GM18951 (cell line): Measurements from ENCODE around the gene BTBD17.

Experiments
- POLR2A ChIP-seq: IDR thresholded peaks from 4 replicates; pipeline ENCODE4 v1.6.1; 2011; ENCODE audit warnings: mild to moderate bottlenecking; ENCODE audit not compliant: insufficient read length, insufficient read depth; ENCODE audit errors: extremely low read depth
- in situ Hi-C: fragments of 300-500 bp; cut with MboI; formaldehyde crosslinking; loops from one replicate; pipeline ENCODE4 v1.12.0; 2022; ENCODE audit warnings: low sequenced_read_pairs, mixed read lengths, inconsistent platforms; ENCODE audit not compliant: unreplicated experiment

Gene BTBD17

GRCh38 chr17:74345433-74346241, 16.0 kb downstream of the BTBD17 start:
- no peak for TF ChIP-seq POLR2A
- in situ Hi-C loops: no loop called here

DNA sequence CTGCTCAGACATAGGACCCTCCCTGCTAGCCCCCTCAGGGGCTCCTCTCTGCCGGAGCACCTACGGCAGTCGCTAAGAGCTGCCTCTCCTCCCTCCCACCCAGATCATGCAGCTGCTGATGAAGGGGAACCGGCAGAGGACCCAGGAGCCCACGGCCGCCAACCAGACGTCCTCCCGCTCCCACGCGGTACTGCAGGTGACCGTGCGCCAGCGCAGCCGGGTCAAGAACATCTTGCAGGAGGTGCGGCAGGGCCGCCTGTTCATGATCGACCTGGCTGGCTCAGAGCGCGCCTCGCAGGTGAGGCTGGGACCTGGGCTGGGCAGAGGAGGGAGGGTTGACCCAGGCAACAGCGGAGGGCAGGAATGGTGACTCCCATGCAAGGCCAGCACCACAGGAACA, 17.0 kb downstream of the BTBD17 start:
- in situ Hi-C loops: no loop called here
- no peak for TF ChIP-seq POLR2A

DNA sequence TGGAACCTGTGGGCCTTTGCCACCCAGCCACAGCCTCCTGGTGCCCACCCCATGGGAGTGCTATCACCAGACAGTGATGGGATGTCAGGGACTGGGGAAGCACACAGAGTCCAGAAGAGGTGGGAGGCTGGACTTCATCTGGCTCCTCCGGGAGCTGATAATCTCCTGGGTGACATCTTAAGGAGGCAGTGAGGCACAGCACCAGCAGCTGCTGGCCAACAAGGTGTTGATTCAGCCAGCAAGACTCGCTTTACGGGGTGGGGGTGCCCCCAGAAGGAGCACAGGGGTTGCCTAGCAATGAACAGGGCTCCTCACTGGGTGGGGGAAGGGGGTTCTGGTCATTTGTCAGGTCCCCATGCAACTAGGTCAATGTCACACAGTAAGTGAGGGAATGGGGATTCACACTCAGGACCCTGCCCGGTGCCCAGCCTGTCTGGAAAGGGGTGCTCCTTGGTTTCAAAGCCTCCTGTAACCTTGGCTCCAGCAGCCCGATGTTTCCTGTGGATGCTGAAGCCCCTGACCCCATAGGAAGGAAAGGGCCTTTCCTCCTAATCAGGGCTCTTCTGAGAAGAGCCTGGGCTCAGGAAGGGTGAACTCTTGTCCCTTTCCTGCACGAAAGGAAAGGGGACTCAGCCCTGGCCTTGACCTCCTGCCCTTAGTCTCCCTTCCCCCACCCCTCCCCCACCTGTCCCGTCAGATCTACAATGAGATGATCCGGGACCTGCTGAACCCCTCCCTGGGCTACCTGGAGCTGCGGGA, 18.0 kb downstream of the BTBD17 start:
- in situ Hi-C loops: no loop called here
- TF ChIP-seq POLR2A: no peak

DNA sequence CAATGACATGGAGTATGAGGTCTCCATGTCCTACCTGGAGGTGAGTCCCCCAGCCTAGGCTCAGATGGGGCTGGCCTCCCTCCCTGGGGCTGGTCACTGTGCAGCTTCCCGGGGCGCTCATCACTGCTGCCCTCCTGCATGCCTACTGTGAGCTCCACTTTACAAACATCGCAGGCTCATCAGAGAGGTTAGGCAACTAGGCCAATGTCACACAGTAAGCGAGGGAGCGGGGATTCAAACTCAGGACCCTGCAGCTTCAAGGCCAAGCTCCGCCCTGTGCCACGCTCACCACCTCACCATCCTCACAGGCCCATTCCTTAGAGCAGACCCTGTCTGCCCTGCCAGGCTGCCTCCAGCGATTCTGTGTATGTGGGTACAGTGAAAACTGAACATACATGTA, 18.5 kb downstream of the BTBD17 start:
- in situ Hi-C loops: no loop called here
- TF ChIP-seq POLR2A: no peak

DNA sequence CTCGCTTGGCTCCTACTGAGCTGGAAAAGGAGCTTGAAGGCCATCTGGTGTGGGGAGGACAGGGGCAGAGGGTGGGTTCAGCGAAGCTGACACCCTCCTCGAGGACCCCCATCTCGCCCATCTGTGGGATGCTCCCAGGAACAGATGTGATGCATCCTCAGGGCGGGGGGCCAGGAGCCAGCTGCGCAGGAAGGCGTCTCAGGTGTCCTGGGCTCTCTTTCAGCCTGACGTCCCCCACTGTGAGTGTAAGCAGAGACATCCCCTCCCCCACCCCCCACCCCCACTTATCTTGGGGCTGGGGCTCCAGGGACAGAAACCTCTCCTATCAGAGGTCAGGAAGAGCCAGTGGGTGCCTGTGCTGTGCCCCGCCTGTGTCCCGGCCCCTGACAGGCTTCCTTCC, 19.4 kb downstream of the BTBD17 start:
- TF ChIP-seq POLR2A: no peak
- in situ Hi-C loops: no loop called here

- TF ChIP-seq POLR2A: no peak
- in situ Hi-C loops: no loop called here
Observed at GRCh38 chr17:74340470-74341023, 21.1 kb downstream of the BTBD17 start.

DNA sequence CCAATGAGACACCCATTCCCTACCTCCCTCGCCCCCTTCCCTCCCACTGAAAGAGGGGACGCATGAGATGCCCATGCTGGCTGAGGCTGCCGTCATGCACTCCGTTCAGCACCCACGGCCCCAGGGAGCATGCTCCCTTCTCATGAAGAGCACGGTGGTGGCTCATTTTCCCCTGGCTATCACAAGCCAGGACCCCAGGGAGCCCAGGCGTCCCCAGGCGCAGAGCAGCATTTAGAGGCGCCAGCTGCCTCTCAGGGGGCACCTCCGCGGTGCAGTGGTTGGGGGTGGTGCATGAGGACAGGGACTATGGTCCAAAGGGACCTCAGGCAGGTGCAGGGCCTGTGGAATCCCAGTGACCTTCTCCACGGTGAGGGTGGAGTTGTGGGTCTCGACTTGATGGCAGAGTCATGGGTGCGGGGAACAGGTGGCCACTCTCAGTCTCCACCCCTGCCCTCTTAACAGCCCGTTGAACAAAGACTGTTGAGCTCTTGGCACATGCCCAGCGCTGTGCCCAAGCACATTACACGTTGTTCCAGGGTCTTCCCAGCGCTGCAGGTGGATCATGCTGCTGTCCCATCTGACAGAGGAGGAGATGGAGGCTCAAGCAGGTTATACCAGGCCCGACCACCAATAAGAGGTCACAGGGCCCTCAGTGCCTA, 22.0 kb downstream of the BTBD17 start:
- no peak for TF ChIP-seq POLR2A
- in situ Hi-C loops: no loop called here

- in situ Hi-C loops: no loop called here
- no peak for TF ChIP-seq POLR2A
Observed at GRCh38 chr17:74337834-74338500, 23.7 kb downstream of the BTBD17 start.

DNA sequence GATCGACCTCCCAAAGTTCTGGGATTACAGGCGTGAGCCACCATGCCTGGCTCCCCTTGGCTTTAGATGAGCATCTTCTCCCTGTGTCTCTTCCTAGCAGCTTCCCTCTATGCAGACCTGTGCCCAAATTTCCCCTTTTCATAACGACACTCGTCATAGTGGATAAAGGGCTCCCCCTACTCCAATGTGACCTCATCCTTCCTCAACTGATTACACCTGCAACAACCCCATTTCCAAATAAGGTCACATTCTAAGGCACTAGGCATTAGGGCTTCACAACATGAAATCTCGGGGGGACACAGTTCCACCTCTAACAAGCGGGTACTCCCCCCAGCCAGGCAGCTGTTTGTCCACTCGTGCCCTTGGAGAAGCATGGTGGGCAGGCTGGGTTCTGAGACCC, 25.4 kb downstream of the BTBD17 start:
- no peak for TF ChIP-seq POLR2A
- in situ Hi-C loops: no loop called here

- in situ Hi-C loops: no loop called here
Observed at GRCh38 chr17:74335529-74336062, 26.1 kb downstream of the BTBD17 start.

DNA sequence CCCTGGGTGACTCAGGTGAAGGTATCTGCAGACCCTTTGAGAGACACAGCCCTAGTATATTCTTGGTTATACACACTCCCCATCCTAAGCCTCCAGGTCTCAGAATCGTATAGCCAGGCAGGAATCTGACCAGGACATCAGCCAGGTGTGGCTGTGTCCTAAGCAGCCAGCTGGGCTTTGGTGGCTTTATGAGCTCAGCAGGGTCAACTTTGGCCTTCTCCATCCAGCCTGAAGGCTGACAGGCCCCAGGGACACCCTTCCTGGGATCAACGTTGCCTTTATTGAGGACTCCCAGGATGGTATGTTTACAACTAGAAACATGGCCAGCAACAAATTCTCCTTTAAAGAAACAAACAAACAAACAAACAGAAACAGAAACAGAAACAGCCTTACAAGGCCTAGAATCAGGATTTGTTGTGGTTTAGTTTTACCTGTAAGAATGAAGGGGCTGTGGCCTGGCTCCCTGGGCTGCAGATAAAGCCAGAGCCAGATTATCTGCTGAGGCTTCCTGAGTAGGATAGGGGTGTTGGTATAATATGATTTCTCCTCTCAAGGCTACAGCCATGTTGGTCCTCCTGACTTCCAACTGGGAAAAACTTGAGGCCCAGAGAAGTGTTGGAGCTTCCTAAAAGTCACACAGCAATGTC, 27.2 kb downstream of the BTBD17 start:
- TF ChIP-seq POLR2A: no peak
- in situ Hi-C loops: no loop called here

More at GRCh38 chr17:74335529-74336062, 26.1 kb downstream of the BTBD17 start:
- no peak for TF ChIP-seq POLR2A

DNA sequence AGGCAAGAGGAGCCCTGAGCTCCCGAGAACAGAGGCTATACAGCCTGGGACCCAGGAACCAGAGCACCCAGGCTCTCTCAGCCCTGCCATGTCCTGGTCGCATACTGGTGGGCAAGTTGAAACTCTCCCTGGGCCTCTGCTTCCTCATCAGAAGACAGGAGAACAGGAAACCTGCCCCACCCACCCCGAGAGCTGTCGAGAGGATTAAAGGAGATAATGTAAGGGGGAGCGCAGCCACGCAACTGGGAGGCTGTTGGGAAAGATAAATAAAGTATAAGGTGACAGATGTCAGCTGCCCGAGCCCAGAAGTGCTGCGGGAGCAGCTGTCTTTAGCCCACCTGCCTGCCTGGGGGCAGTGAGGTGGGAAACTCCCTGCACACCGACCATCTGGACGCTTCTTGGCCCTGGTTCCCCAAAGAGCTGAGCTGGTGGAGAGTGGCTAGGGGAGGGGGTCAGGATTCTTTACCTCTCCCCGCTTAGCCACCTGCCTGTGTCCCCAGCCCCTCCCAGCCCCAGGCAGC, 28.8 kb downstream of the BTBD17 start:
- no peak for TF ChIP-seq POLR2A
- in situ Hi-C loops: no loop called here
